DND-41 (cell line): ENCODE measurements around the gene ME3.

ENCODE experiments used
- ATAC-seq: fragments of 200-7000 bp; cut with Tn5 transposase; 3 replicates; pipeline ENCODE4 v1.9.1; 2021; ENCODE audit warnings: low read depth; ENCODE audit not compliant: insufficient read depth
- DNase-seq: peaks from one replicate; pipeline ENCODE4 v3.0.0-alpha.2; 2020
- H2AFZ ChIP-seq: 2 replicates; pipeline ENCODE4 v1.6.0; 2012; ENCODE audit warnings: low read depth, low read length
- H3K27ac ChIP-seq: 2 replicates; pipeline ENCODE4 v1.5.1; 2012; ENCODE audit warnings: low read length, inconsistent platforms
- H3K27me3 ChIP-seq: fragments of 200-600 bp; sonication (generic); 2 replicates; pipeline ENCODE4 v1.6.0; 2012; ENCODE audit warnings: low read length, mild to moderate bottlenecking, inconsistent platforms; ENCODE audit not compliant: insufficient read depth, poor library complexity
- H3K36me3 ChIP-seq: 2 replicates; pipeline ENCODE4 v1.5.1; 2012; ENCODE audit warnings: low read length, inconsistent platforms; ENCODE audit not compliant: insufficient read depth
- H3K4me1 ChIP-seq: 2 replicates; pipeline ENCODE4 v1.5.1; 2012; ENCODE audit warnings: mild to moderate bottlenecking, low read length; ENCODE audit not compliant: insufficient read depth
- H3K4me2 ChIP-seq: 2 replicates; pipeline ENCODE4 v1.6.0; 2012; ENCODE audit warnings: mild to moderate bottlenecking, moderate library complexity, low read length, inconsistent platforms; ENCODE audit not compliant: insufficient read depth
- H3K4me3 ChIP-seq, 2 experiments: fragments of 200-600 bp in 1 of 2; shearing (Covaris generic) in 1 of 2; 2 replicates each; pipeline ENCODE4 v1.5.1; 2012 to 2016; ENCODE audit warnings: inconsistent platforms in 2 of 2, low read length in 2 of 2, mild to moderate bottlenecking in 2 of 2, low read depth in 1 of 2, moderate library complexity in 1 of 2
- H3K79me2 ChIP-seq: 2 replicates; pipeline ENCODE4 v1.6.0; 2012; ENCODE audit warnings: low read length, inconsistent platforms; ENCODE audit not compliant: insufficient read depth
- H3K9ac ChIP-seq: 2 replicates; pipeline ENCODE4 v1.6.0; 2012; ENCODE audit warnings: low read depth, mild to moderate bottlenecking, inconsistent platforms, low read length, moderate library complexity
- H3K9me3 ChIP-seq: 2 replicates; pipeline ENCODE4 v1.5.1; 2012; ENCODE audit warnings: low read length, moderate library complexity, mild to moderate bottlenecking, inconsistent platforms; ENCODE audit not compliant: insufficient read depth, severe bottlenecking
- H4K20me1 ChIP-seq: 2 replicates; pipeline ENCODE4 v1.6.0; 2012; ENCODE audit warnings: low read length; ENCODE audit not compliant: insufficient read depth
- CTCF ChIP-seq: IDR thresholded peaks from 2 replicates; pipeline ENCODE4 v1.5.1; 2012; ENCODE audit warnings: borderline replicate concordance, low read length, moderate library complexity, mild to moderate bottlenecking; ENCODE audit not compliant: poor library complexity, severe bottlenecking; ENCODE audit errors: extremely low read depth
- EZH2 ChIP-seq: IDR thresholded peaks from 3 replicates; pipeline ENCODE4 v1.6.1; 2012; ENCODE audit warnings: borderline replicate concordance, low read depth, mild to moderate bottlenecking, moderate library complexity, low read length, inconsistent platforms; ENCODE audit not compliant: severe bottlenecking

Gene ME3

GRCh38 chr11:86589204-86589603 lies 83.2 kb downstream of the ME3 start:
- Histone ChIP-seq H3K27me3 (no peaks in the 10 kb centered on the region), H3K27ac (no peak overlapping the region), H3K9ac (no peak overlapping the region), H3K4me3 (no peak overlapping the region), H2AFZ (no peak overlapping the region), H3K4me1 (peaks cover 7% of the 10 kb centered on the region), H3K4me2 (no peak overlapping the region), H3K9me3 (no peaks in the 10 kb centered on the region), H4K20me1 (no peaks in the 10 kb centered on the region), H3K36me3 (no peaks in the 10 kb centered on the region), H3K79me2 (no peaks in the 10 kb centered on the region)
- ATAC-seq (no peak), DNase-seq (no peak)
- TF ChIP-seq EZH2 (no peak), CTCF (no peak)

GRCh38 chr11:86588566-86589090 lies 83.8 kb downstream of the ME3 start:
- Histone ChIP-seq H3K4me2 (no peak overlapping the region), H3K27ac (no peak overlapping the region), H4K20me1 (no peaks in the 10 kb centered on the region), H2AFZ (no peak overlapping the region), H3K4me1 (peaks cover 7% of the 10 kb centered on the region), H3K9ac (no peak overlapping the region), H3K79me2 (no peaks in the 10 kb centered on the region), H3K27me3 (no peaks in the 10 kb centered on the region), H3K4me3 (no peak overlapping the region), H3K9me3 (no peaks in the 10 kb centered on the region), H3K36me3 (no peaks in the 10 kb centered on the region)
- DNase-seq: no peak
- ATAC-seq: no peak
- TF ChIP-seq EZH2 (no peak), CTCF (no peak)

- H3K4me2 ChIP-seq: no peak overlapping the region
- H3K27me3 ChIP-seq: no peaks in the 10 kb centered on the region
- DNase-seq: no peak
- ATAC-seq: no peak
- H4K20me1 ChIP-seq: no peaks in the 10 kb centered on the region
- no peaks in the 10 kb centered on the region for H3K79me2 ChIP-seq
- TF ChIP-seq EZH2: no peak
- TF ChIP-seq CTCF: no peak
- H3K9me3 ChIP-seq: no peaks in the 10 kb centered on the region
- 0 out of 2 replicates have a peak, but pooled peaks cover under 1% of the 10 kb centered on the region for H3K4me1 ChIP-seq
- no peak overlapping the region for H3K9ac ChIP-seq
- H3K36me3 ChIP-seq: no peaks in the 10 kb centered on the region
- no peak overlapping the region for H3K4me3 ChIP-seq
- no peak overlapping the region for H3K27ac ChIP-seq
- H2AFZ ChIP-seq: no peak overlapping the region
Observed at GRCh38 chr11:86587264-86588193, 84.9 kb downstream of the ME3 start.
